Activated T-helper 1 cell treated with anti-CD3 and anti-CD28 coated beads, Interleukin-12 subunit alpha, Interleukin-12 subunit beta, Interleukin-2, Interleukin-4 antibody, amounts not matched to agents 30 ng/mL and 10 ng/mL and 1 ng/mL, durations not matched to agents 14 hours and 24 hours and 36 hours (primary cell): ENCODE measurements around the gene PIGN. TPM values are rescaled to one million over a fixed set of nuclear protein-coding genes. Genes with fewer than 3 reads are reported as not detected.

Source experiments
- DNase-seq: peaks from one replicate; pipeline ENCODE4 v3.0.0; 2021; ENCODE audit warnings: low spot score
- H3K27ac Mint-ChIP-seq: one replicate; pipeline ENCODE4 v1.8.0; 2021; ENCODE audit warnings: mild to moderate bottlenecking, mixed read lengths
- H3K27me3 Mint-ChIP-seq: one replicate; pipeline ENCODE4 v1.8.0; 2022; ENCODE audit warnings: mild to moderate bottlenecking, moderate library complexity, mixed read lengths; ENCODE audit not compliant: insufficient read depth
- H3K36me3 Mint-ChIP-seq: one replicate; pipeline ENCODE4 v1.8.0; 2021; ENCODE audit warnings: low read depth, mixed read lengths
- H3K4me1 Mint-ChIP-seq: one replicate; pipeline ENCODE4 v1.8.0; 2021; ENCODE audit warnings: low read depth, mixed read lengths
- H3K4me3 Mint-ChIP-seq: one replicate; pipeline ENCODE4 v1.8.0; 2021; ENCODE audit warnings: mild to moderate bottlenecking, moderate library complexity, mixed read lengths
- H3K9me3 Mint-ChIP-seq: one replicate; pipeline ENCODE4 v1.8.0; 2021; ENCODE audit warnings: mixed read lengths
- intact Hi-C: fragments of 100-400 bp; cut with micrococcal nuclease; formaldehyde crosslinking; loops from one replicate; pipeline ENCODE4 v1.15.1; 2024
- total RNA-seq: library from RNA; stranded (reverse); gene quantifications from 2 replicates; pipeline ENCODE4 v1.2.3, GENCODE V29; 2022

Gene PIGN
- total RNA-seq, 1 donor from 2014 or later = 28.5 TPM

GRCh38 chr18:61993831-61994230 is 193.0 kb downstream of the PIGN start:
- intact Hi-C loops = no loop called here

GRCh38 chr18:61992923-61993322 is 193.9 kb downstream of the PIGN start:
- Mint-ChIP-seq H3K27ac (no peak overlapping the region), H3K9me3 (no peaks in the 10 kb centered on the region), H3K36me3 (peaks cover under 1% of the 10 kb centered on the region), H3K4me3 (no peak overlapping the region), H3K27me3 (peaks cover 3% of the 10 kb centered on the region), H3K4me1 (peaks cover 9% of the 10 kb centered on the region)
- intact Hi-C loops = no loop called here
- DNase-seq = no peak

More at GRCh38 chr18:61993831-61994230, 193.0 kb downstream of the PIGN start:
- peaks cover 18% of the 10 kb centered on the region for H3K4me1 Mint-ChIP-seq
- H3K27ac Mint-ChIP-seq = no peak overlapping the region
- H3K9me3 Mint-ChIP-seq = no peaks in the 10 kb centered on the region
- peaks cover 3% of the 10 kb centered on the region for H3K27me3 Mint-ChIP-seq
- no peak for DNase-seq
- H3K36me3 Mint-ChIP-seq = peaks cover 2% of the 10 kb centered on the region
- no peak overlapping the region for H3K4me3 Mint-ChIP-seq

- Mint-ChIP-seq H3K27ac (no peak overlapping the region), H3K36me3 (no peaks in the 10 kb centered on the region), H3K4me3 (no peak overlapping the region), H3K4me1 (peaks cover 8% of the 10 kb centered on the region), H3K27me3 (peaks cover 3% of the 10 kb centered on the region), H3K9me3 (no peaks in the 10 kb centered on the region)
- intact Hi-C loops = no loop called here
- no peak for DNase-seq
These were observed 194.6 kb downstream of the PIGN start for GRCh38 chr18:61992285-61992684.

- intact Hi-C loops = loop anchor here (2.0 kb wide), 1 partner anchor 15 kb away; no protein-coding TSS in a partner anchor
- H3K9me3 Mint-ChIP-seq = no peaks in the 10 kb centered on the region
- H3K36me3 Mint-ChIP-seq = no peaks in the 10 kb centered on the region
These were observed 195.0 kb downstream of the PIGN start for GRCh38 chr18:61991836-61992235.

GRCh38 chr18:61991201-61991600 is 195.7 kb downstream of the PIGN start:
- no peak for DNase-seq
- Mint-ChIP-seq H3K4me3 (no peak overlapping the region), H3K27ac (no peak overlapping the region), H3K9me3 (no peaks in the 10 kb centered on the region), H3K36me3 (no peaks in the 10 kb centered on the region), H3K4me1 (peaks cover 8% of the 10 kb centered on the region), H3K27me3 (peaks cover 3% of the 10 kb centered on the region)
- intact Hi-C loops = loop anchor here (2.0 kb wide), 1 partner anchor 14 kb away; no protein-coding TSS in a partner anchor

More at GRCh38 chr18:61991836-61992235, 195.0 kb downstream of the PIGN start:
- no peak for DNase-seq
- H3K27me3 Mint-ChIP-seq = peaks cover 3% of the 10 kb centered on the region
- H3K4me3 Mint-ChIP-seq = no peak overlapping the region
- peaks cover 8% of the 10 kb centered on the region for H3K4me1 Mint-ChIP-seq
- H3K27ac Mint-ChIP-seq = no peak overlapping the region

Other genes with a start within 250 kb of the PIGN start
- gene RELCH, start 199 bp upstream of the PIGN start, total RNA-seq = 32.6 and 34.5 TPM in 2 replicates
- gene TNFRSF11A, start 138.3 kb upstream of the PIGN start, total RNA-seq = 22.9 and 27.1 TPM in 2 replicates